Ascending aorta (tissue), 2 donors: ENCODE data around the gene ELK4. TPM values are rescaled to one million over a fixed set of nuclear protein-coding genes. Genes with fewer than 3 reads are reported as not detected.

Experiments
- DNase-seq, 2 donors: peaks; one replicate each; pipeline ENCODE4 v3.0.0-alpha.2; 2019; ENCODE audit warnings: low spot score in 2 of 2
- H3K27ac ChIP-seq, 2 donors: fragments of 200-600 bp; sonication (generic); one replicate each; pipeline ENCODE4 v1.5.1; 2016 to 2017; ENCODE audit warnings: mild to moderate bottlenecking in 1 of 2
- H3K27me3 ChIP-seq: fragments of 200-600 bp; sonication (generic); one replicate; pipeline ENCODE4 v1.5.1; 2017
- H3K36me3 ChIP-seq, 2 donors: fragments of 200-600 bp; sonication (generic); one replicate each; pipeline ENCODE4 v1.5.1; 2016
- H3K4me1 ChIP-seq, 2 donors: fragments of 200-600 bp; sonication (generic); one replicate each; pipeline ENCODE4 v1.5.1; 2016 to 2017; ENCODE audit warnings: mild to moderate bottlenecking in 1 of 2
- H3K4me3 ChIP-seq, 2 donors: fragments of 200-600 bp; sonication (generic); one replicate each; pipeline ENCODE4 v1.5.1; 2016 to 2017; ENCODE audit warnings: mild to moderate bottlenecking in 1 of 2
- H3K9me3 ChIP-seq, 2 donors: fragments of 200-600 bp; sonication (generic); one replicate each; pipeline ENCODE4 v1.5.1; 2016
- intact Hi-C: fragments of 100-400 bp; cut with DNase I; formaldehyde crosslinking; loops from one replicate; pipeline ENCODE4 v1.15.1; 2023
- total RNA-seq: library from RNA; depleted of rRNA; stranded (reverse); fragments of >200 nt; gene quantifications from one replicate; pipeline ENCODE4 v1.1.0, GENCODE V29; 2016
- TF ChIP-seq, protein P1 (sequence below), 3 experiments: fragments of 200-600 bp in 2 of 3; fragments of 450-650 bp in 1 of 3; sonication (generic) in 2 of 3; IDR thresholded peaks; one replicate each; pipeline ENCODE4 v1.5.1; 2016 to 2019; ENCODE audit warnings: antibody characterized with exemption in 3 of 3, mild to moderate bottlenecking in 1 of 3, moderate library complexity in 1 of 3

The ELK4 gene
- total RNA-seq, 1 donor from 2014 or later: 23.7 TPM

DNA sequence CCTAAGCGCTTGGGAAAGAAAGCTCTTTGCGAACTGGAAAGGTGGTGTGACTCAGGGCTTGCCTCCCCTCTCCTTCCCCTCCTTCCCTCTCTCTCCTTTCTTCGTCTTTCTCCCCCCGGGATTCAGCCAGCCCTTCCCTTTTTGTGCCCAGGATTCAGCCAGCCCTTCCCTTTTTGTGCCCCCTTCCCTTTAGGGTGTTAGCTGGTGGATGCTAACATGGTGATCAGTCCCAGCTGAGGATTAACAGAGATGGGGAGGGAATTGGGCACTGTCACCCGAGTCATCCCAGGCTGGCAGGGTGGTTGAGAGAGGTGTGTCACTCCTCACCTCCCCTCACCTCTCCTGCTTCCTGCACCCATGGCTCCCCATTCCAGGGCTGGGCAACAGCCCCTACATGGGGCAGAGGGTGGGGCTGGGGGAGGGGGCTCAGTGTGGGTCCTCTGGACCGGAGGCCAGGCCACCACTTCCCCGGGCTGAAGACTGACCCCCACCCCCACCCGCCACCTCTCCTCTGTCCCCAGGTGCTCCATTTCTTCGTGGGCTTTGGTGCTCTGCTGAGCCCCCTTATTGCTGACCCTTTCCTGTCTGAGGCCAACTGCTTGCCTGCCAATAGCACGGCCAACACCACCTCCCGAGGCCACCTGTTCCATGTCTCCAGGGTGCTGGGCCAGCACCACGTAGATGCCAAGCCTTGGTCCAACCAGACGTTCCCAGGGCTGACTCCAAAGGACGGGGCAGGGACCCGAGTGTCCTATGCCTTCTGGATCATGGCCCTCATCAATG, 51.5 kb downstream of the ELK4 start:
- intact Hi-C loops: no loop called here
- Histone ChIP-seq H3K9me3 (no peaks in the 10 kb centered on the region), H3K4me3 (no peak overlapping the region), H3K27me3 (no peaks in the 10 kb centered on the region), H3K36me3 (no peaks in the 10 kb centered on the region), H3K4me1 (no peaks in the 10 kb centered on the region), H3K27ac (no peak overlapping the region)
- TF ChIP-seq, protein P1, sequence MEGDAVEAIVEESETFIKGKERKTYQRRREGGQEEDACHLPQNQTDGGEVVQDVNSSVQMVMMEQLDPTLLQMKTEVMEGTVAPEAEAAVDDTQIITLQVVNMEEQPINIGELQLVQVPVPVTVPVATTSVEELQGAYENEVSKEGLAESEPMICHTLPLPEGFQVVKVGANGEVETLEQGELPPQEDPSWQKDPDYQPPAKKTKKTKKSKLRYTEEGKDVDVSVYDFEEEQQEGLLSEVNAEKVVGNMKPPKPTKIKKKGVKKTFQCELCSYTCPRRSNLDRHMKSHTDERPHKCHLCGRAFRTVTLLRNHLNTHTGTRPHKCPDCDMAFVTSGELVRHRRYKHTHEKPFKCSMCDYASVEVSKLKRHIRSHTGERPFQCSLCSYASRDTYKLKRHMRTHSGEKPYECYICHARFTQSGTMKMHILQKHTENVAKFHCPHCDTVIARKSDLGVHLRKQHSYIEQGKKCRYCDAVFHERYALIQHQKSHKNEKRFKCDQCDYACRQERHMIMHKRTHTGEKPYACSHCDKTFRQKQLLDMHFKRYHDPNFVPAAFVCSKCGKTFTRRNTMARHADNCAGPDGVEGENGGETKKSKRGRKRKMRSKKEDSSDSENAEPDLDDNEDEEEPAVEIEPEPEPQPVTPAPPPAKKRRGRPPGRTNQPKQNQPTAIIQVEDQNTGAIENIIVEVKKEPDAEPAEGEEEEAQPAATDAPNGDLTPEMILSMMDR (IDR thresholded peaks at IDR 0.05): no peak
- no peak for DNase-seq

DNA sequence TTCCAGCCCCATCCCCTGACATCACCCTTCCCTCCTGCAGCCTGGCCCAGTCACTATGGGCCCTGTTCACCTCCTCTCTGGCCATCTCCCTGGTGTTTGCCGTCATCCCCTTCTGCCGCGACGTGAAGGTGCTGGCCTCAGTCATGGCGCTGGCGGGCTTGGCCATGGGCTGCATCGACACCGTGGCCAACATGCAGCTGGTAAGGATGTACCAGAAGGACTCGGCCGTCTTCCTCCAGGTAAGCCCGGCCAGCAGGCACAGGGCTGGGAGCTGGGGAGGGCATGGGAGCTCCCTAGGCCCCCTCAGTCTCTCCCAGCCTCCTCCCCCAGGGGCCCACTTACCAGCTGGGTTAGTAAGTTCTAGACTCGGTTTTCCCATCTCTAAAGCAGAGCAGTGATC, 52.1 kb downstream of the ELK4 start:
- no peaks in the 10 kb centered on the region for H3K4me1 ChIP-seq
- H3K27ac ChIP-seq: no peak overlapping the region
- no peaks in the 10 kb centered on the region for H3K9me3 ChIP-seq
- intact Hi-C loops: no loop called here
- no peaks in the 10 kb centered on the region for H3K27me3 ChIP-seq
- TF ChIP-seq, protein P1 (IDR thresholded peaks at IDR 0.05): no peak
- peak in 1 of 2 donors; percentile 56 for DNase-seq
- H3K36me3 ChIP-seq: no peaks in the 10 kb centered on the region
- no peak overlapping the region for H3K4me3 ChIP-seq

DNA sequence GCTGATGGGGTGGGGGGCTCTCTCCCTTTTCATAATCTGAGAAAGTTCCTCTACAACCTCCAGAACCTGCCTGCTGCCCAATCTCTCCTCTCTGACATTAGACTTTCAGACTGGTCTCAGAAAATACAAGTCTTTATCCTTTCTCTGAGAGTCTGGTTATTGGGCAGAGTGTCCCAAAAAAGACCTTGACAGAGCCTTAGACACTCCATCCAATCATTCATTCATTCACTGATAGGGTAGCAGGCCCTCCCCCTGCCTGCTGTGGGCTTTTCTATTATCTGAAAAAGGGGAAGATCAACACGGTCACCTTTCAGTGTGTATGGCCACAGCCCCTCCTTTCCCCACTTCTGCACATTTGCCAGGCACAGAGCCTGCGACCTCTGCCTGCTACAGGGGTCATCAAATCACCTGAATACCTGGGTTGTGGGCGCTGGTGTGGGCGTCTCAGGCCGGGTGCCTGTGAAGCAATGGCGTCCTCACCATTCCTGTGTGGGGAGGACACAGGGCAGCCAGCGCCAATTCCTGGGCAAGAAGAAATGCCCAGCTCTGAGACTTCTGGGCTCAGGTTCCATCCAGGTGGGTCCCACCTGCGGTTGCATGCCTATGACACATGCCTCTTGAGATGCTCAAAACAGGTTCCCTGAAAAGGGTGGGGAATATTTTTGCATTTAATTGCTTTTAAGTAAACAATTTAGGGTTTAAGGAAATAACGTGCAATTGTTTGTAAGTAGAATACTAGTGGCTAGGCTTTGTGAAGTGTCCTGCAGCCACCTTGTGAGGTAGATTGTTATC, 52.8 kb downstream of the ELK4 start:
- Histone ChIP-seq H3K9me3 (no peaks in the 10 kb centered on the region), H3K27me3 (no peaks in the 10 kb centered on the region), H3K4me1 (no peaks in the 10 kb centered on the region), H3K36me3 (no peaks in the 10 kb centered on the region), H3K4me3 (no peak overlapping the region), H3K27ac (no peak overlapping the region)
- TF ChIP-seq, protein P1 (IDR thresholded peaks at IDR 0.05): no peak
- DNase-seq: peak in 1 of 2 donors; percentile 18
- intact Hi-C loops: no loop called here

DNA sequence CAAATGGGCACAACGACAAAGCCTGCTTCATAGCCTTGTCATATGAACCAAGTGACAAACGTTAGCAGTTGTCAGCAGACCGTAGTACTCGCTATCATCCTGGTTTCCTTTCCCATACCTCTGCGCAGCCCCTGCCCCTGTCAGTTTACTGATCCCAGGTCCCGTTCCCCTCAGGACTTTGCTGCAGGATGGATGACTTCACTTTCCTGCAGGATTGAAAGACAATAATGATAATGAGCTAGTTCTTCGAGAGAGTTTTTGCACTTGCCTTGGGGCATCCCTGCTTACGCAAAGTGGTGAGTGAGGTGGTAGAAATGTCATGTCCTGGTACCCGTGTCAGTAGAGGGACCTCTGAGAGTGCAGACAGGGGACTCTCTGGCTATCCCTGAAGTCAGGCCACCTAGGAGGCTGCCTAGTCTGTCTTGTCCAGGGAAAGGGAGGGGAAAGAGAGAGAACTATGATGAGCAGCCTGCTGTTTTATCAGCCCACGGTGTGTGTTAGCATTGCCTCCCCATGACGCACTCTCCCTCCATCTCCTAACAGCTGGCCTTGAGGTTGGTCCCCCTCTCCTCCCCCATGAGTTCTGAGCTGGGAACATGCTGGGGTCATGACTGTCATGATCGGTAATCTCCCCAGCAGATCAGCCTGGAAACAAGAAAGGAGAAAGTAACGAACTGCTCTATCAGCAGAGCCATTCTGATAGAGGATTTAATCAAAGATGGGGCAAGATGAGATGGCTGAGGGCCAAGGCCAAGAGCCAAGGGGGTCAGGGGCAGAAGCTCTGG, 53.7 kb downstream of the ELK4 start:
- no peak for DNase-seq
- Histone ChIP-seq H3K9me3 (no peaks in the 10 kb centered on the region), H3K4me1 (no peaks in the 10 kb centered on the region), H3K4me3 (no peak overlapping the region), H3K27me3 (no peaks in the 10 kb centered on the region), H3K36me3 (no peaks in the 10 kb centered on the region), H3K27ac (no peak overlapping the region)
- intact Hi-C loops: no loop called here
- TF ChIP-seq, protein P1 (IDR thresholded peaks at IDR 0.05): no peak

DNA sequence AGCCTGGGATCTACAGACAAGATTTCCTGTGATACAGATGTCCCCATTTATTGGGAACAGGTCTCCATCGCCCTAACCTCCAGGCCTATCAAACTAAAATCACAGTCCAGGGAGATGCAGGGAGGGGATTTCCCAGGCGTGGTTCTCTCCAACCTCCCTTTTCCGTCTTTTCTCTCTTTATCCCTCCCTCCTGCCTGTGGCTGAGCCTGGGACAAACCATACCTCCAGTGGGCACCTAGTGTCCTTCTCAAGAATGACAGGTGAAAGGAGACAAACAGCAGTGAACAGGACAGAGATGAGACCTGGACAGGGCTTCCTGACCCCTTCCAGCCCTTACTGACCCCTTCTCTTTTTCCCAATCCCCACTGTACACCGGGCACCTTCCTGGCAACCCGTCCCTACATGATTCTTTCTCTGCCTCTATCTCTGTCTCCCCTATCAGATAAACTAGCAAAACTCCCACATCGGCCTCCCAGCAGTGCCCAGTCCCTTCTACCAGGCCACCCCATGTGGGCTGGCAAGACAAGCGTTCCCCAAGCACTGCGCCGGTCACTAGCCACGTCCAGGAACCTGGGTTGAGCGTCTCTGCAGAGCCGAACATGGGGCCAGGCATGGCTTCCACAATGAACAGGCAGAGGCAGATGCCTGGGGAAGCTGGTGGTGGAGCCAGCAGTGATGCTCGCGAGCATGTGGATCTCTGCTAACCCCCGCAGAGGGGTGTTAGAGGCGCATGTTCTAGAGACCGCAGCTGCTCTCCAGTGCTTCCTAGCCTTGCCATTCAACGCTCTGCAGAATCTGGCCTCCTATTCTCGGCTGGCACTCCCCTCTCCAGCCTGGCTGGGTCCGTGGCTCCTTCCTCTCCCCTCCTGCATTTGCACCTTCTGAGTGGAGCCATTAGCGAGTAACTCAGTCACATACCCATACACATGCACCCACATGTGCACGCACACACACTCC, 54.7 kb downstream of the ELK4 start:
- no peaks in the 10 kb centered on the region for H3K36me3 ChIP-seq
- no peak overlapping the region for H3K4me3 ChIP-seq
- H3K9me3 ChIP-seq: no peaks in the 10 kb centered on the region
- no peak overlapping the region for H3K27ac ChIP-seq
- H3K4me1 ChIP-seq: no peaks in the 10 kb centered on the region
- TF ChIP-seq, protein P1 (IDR thresholded peaks at IDR 0.05): no peak
- intact Hi-C loops: no loop called here
- no peaks in the 10 kb centered on the region for H3K27me3 ChIP-seq
- peak in 1 of 2 donors; percentile 39 for DNase-seq
